Keratinocyte (primary cell): ENCODE results near the gene STX17. TPM values are rescaled to one million over a fixed set of nuclear protein-coding genes. Genes with fewer than 3 reads are reported as not detected.

ENCODE experiments used
- DNase-seq: peaks from one replicate; pipeline ENCODE4 v3.0.0-alpha.2; 2011; ENCODE audit warnings: low read depth, missing footprints, low spot score
- FAIRE-seq: peaks from 2 replicates; lab custom pipeline; 2011; peaks lifted over from hg19 to GRCh38; lab: Jason Lieb, UNC
- H2AFZ ChIP-seq: 2 replicates; pipeline ENCODE4 v1.6.0; 2012; ENCODE audit warnings: low read length, control low read depth, inconsistent platforms; ENCODE audit not compliant: control insufficient read depth
- H3K27ac ChIP-seq: 2 replicates; pipeline ENCODE4 v1.5.1; 2011; ENCODE audit warnings: low read length; ENCODE audit not compliant: control insufficient read depth, insufficient read depth
- H3K27me3 ChIP-seq: 3 replicates; pipeline ENCODE4 v1.6.0; 2011; ENCODE audit warnings: low read length; ENCODE audit not compliant: control insufficient read depth, insufficient read depth; ENCODE audit errors: extremely low read depth
- H3K36me3 ChIP-seq, 2 experiments: 2 replicates in 1 of 2; 3 replicates in 1 of 2; pipeline ENCODE4 v1.5.1; 2011; ENCODE audit warnings: low read length in 2 of 2, mild to moderate bottlenecking in 1 of 2; ENCODE audit not compliant: control insufficient read depth in 2 of 2, insufficient read depth in 2 of 2; ENCODE audit errors: extremely low read depth in 1 of 2
- H3K4me1 ChIP-seq: 3 replicates; pipeline ENCODE4 v1.5.1; 2011; ENCODE audit warnings: low read length; ENCODE audit not compliant: control insufficient read depth, insufficient read depth; ENCODE audit errors: extremely low read depth
- H3K4me2 ChIP-seq: 3 replicates; pipeline ENCODE4 v1.6.0; 2011; ENCODE audit warnings: low read depth, low read length; ENCODE audit not compliant: control insufficient read depth, insufficient read depth; ENCODE audit errors: extremely low read depth
- H3K4me3 ChIP-seq, 3 experiments: fragments of 200-600 bp in 1 of 3; sonication (generic) in 1 of 3; 2 replicates in 2 of 3; 3 replicates in 1 of 3; pipeline ENCODE4 v1.5.1; 2011 to 2016; ENCODE audit warnings: low read length in 3 of 3, mild to moderate bottlenecking in 3 of 3, control low read depth in 2 of 3, inconsistent platforms in 1 of 3, low read depth in 1 of 3, mixed read lengths in 1 of 3, mixed run types in 1 of 3, moderate library complexity in 1 of 3; ENCODE audit not compliant: control insufficient read depth in 2 of 3, insufficient read depth in 2 of 3; ENCODE audit errors: extremely low read depth in 1 of 3
- H3K79me2 ChIP-seq: 2 replicates; pipeline ENCODE4 v1.6.0; 2012; ENCODE audit warnings: low read length; ENCODE audit not compliant: control insufficient read depth, insufficient read depth
- H3K9ac ChIP-seq: 3 replicates; pipeline ENCODE4 v1.6.0; 2011; ENCODE audit warnings: low read length; ENCODE audit not compliant: control insufficient read depth, insufficient read depth; ENCODE audit errors: extremely low read depth
- H3K9me1 ChIP-seq: 3 replicates; pipeline ENCODE4 v1.6.0; 2011; ENCODE audit warnings: low read length; ENCODE audit not compliant: control insufficient read depth, insufficient read depth; ENCODE audit errors: extremely low read depth
- H3K9me3 ChIP-seq: 2 replicates; pipeline ENCODE4 v1.5.1; 2012; ENCODE audit warnings: low read depth, low read length; ENCODE audit not compliant: control insufficient read depth
- H4K20me1 ChIP-seq: 3 replicates; pipeline ENCODE4 v1.6.0; 2011; ENCODE audit warnings: low read length; ENCODE audit not compliant: control insufficient read depth, insufficient read depth; ENCODE audit errors: extremely low read depth
- EZH2 ChIP-seq: IDR thresholded peaks from one replicate; pipeline ENCODE4 v1.6.1; 2012; ENCODE audit warnings: inconsistent platforms, mild to moderate bottlenecking, low read length, moderate library complexity
- dilution Hi-C: fragments of 300-500 bp; cut with MboI; formaldehyde crosslinking; loops from one replicate; pipeline ENCODE4 v1.7.0; 2020; ENCODE audit warnings: low sequenced_read_pairs; ENCODE audit not compliant: extremely low pct_ligation_motif_present
- polyA plus RNA-seq, 5 experiments: library from polyadenylated mRNA; depleted of rRNA in 3 of 5; stranded (reverse) in 3 of 5; stranded (forward) in 1 of 5; unstranded in 1 of 5; fragments of >200 nt; gene quantifications; 1 replicate in 1 of 5; 2 replicates in 3 of 5; 3 replicates in 1 of 5; pipeline versions ENCODE4 v1.2.1 to v1.2.3, GENCODE V29; 2011 to 2012; ENCODE audit warnings: missing spikeins in 2 of 5, low read depth in 1 of 5, low replicate concordance in 1 of 5
- TF ChIP-seq, protein P1 (sequence below), 3 experiments: IDR thresholded peaks in 1 of 3; conservative IDR thresholded peaks in 1 of 3; optimal IDR thresholded peaks in 1 of 3; 2 replicates in 2 of 3; 3 replicates in 1 of 3; pipeline versions ENCODE3 to v1.5.1; 2011; ENCODE audit warnings: low read length in 3 of 3, mild to moderate bottlenecking in 3 of 3, moderate library complexity in 2 of 3, control low read depth in 1 of 3, inconsistent platforms in 1 of 3; ENCODE audit not compliant: insufficient read depth in 2 of 3; ENCODE audit errors: extremely low read depth in 1 of 3

The STX17 gene
- polyA plus RNA-seq, 1 donor (not counting 4 experiments of a cell fraction or from before 2014, with no cell fraction given): 12.6 TPM

- DNase-seq: no peak
- FAIRE-seq: no peak
- dilution Hi-C loops: no loop called here
- Histone ChIP-seq H3K36me3 (no peaks in the 10 kb centered on the region), H4K20me1 (no peaks in the 10 kb centered on the region), H3K27ac (no peak overlapping the region), H2AFZ (no peak overlapping the region), H3K4me3 (no peak overlapping the region), H3K9me1 (no peaks in the 10 kb centered on the region), H3K79me2 (no peaks in the 10 kb centered on the region), H3K9me3 (no peaks in the 10 kb centered on the region), H3K4me2 (no peak overlapping the region), H3K4me1 (no peaks in the 10 kb centered on the region), H3K9ac (no peak overlapping the region), H3K27me3 (no peaks in the 10 kb centered on the region)
- TF ChIP-seq, protein P1, sequence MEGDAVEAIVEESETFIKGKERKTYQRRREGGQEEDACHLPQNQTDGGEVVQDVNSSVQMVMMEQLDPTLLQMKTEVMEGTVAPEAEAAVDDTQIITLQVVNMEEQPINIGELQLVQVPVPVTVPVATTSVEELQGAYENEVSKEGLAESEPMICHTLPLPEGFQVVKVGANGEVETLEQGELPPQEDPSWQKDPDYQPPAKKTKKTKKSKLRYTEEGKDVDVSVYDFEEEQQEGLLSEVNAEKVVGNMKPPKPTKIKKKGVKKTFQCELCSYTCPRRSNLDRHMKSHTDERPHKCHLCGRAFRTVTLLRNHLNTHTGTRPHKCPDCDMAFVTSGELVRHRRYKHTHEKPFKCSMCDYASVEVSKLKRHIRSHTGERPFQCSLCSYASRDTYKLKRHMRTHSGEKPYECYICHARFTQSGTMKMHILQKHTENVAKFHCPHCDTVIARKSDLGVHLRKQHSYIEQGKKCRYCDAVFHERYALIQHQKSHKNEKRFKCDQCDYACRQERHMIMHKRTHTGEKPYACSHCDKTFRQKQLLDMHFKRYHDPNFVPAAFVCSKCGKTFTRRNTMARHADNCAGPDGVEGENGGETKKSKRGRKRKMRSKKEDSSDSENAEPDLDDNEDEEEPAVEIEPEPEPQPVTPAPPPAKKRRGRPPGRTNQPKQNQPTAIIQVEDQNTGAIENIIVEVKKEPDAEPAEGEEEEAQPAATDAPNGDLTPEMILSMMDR (optimal IDR thresholded peaks at IDR 0.05 in 1 of 3, IDR thresholded peaks at IDR 0.05 in 1 of 3, conservative IDR thresholded peaks at IDR 0.05 in 1 of 3; ENCODE audit: extremely low read depth in 1 of 3, insufficient read depth in 2 of 3, low read length in 3 of 3): no peak
- no peak for TF ChIP-seq EZH2
Observed at GRCh38 chr9:99858087-99858486, 48.4 kb upstream of the STX17 start.

GRCh38 chr9:99859243-99859980 lies 47.0 kb upstream of the STX17 start:
- Histone ChIP-seq H3K9me3 (no peaks in the 10 kb centered on the region), H3K4me2 (no peak overlapping the region), H3K4me3 (no peak overlapping the region), H3K9me1 (no peaks in the 10 kb centered on the region), H3K9ac (no peak overlapping the region), H2AFZ (no peak overlapping the region), H4K20me1 (no peaks in the 10 kb centered on the region), H3K4me1 (no peaks in the 10 kb centered on the region), H3K79me2 (no peaks in the 10 kb centered on the region), H3K36me3 (no peaks in the 10 kb centered on the region), H3K27ac (no peak overlapping the region), H3K27me3 (no peaks in the 10 kb centered on the region)
- FAIRE-seq (no peak), DNase-seq (no peak)
- dilution Hi-C loops: no loop called here
- TF ChIP-seq EZH2: no peak
- TF ChIP-seq, protein P1 (optimal IDR thresholded peaks at IDR 0.05 in 1 of 3, IDR thresholded peaks at IDR 0.05 in 1 of 3, conservative IDR thresholded peaks at IDR 0.05 in 1 of 3; ENCODE audit: extremely low read depth in 1 of 3, insufficient read depth in 2 of 3, low read length in 3 of 3): no peak
